ENCODE data around the gene MORF4L2.

DNA sequence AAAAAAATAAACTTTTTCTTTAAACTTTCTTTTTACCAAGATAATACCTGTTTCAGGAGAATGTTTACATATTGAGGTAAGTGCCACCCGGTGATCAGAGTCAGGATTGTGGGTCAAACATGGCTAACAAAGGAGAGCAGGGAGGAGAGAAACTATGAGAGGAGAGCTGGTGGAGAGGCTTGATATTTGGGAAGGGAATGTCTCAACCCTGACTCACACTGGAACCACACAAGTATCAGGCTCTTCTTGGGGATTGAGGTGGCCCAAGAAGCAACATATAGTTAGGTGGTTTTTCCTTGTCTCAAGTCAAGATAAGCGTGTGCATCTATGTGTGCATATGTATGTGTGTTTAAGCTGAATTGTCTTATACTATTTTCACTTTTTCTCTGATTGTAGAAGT, 51.1 kb downstream of the MORF4L2 start:
- TF ChIP-seq CTCF (IDR thresholded peaks at IDR 0.05) (no peak), ZFX (IDR thresholded peaks at IDR 0.05; ENCODE audit: borderline replicate concordance) (no peak)
